PFSK-1 (cell line): ENCODE results near the gene C1QB.

ENCODE experiments used
- FOXP2 ChIP-seq: optimal IDR thresholded peaks from 2 replicates; pipeline ENCODE3; 2011; ENCODE audit warnings: borderline replicate concordance, control low read depth, inconsistent platforms; ENCODE audit not compliant: insufficient read depth; ENCODE audit errors: extremely low read length, extremely low read depth
- POLR2AphosphoS5 ChIP-seq: IDR thresholded peaks from 2 replicates; pipeline ENCODE4 v1.6.1; 2012; ENCODE audit warnings: low read depth, mild to moderate bottlenecking, control low read depth, low read length, moderate library complexity
- SIN3A ChIP-seq: IDR thresholded peaks from 2 replicates; pipeline ENCODE4 v1.6.1; 2012; ENCODE audit warnings: mild to moderate bottlenecking, low read length, moderate library complexity, borderline replicate concordance; ENCODE audit not compliant: insufficient read depth
- TAF1 ChIP-seq: IDR thresholded peaks from 2 replicates; pipeline ENCODE4 v1.6.1; 2012; ENCODE audit warnings: low read length, control low read depth, borderline replicate concordance; ENCODE audit not compliant: insufficient read depth
- TF ChIP-seq, protein P1 (sequence below), 2 experiments: IDR thresholded peaks; 2 replicates each; pipeline versions ENCODE4 v1.6.1 to v1.8.0; 2011 to 2012; ENCODE audit warnings: low read depth in 2 of 2, low read length in 2 of 2, control low read depth in 1 of 2, inconsistent platforms in 1 of 2, mild to moderate bottlenecking in 1 of 2, moderate library complexity in 1 of 2; ENCODE audit not compliant: insufficient read depth in 1 of 2

The C1QB gene

GRCh38 chr1:22665752-22666151 lies 12.7 kb downstream of the C1QB start:
- TF ChIP-seq POLR2AphosphoS5 = no peak

- TF ChIP-seq SIN3A (no peak), TAF1 (no peak), POLR2AphosphoS5 (no peak)
- TF ChIP-seq, protein P1, sequence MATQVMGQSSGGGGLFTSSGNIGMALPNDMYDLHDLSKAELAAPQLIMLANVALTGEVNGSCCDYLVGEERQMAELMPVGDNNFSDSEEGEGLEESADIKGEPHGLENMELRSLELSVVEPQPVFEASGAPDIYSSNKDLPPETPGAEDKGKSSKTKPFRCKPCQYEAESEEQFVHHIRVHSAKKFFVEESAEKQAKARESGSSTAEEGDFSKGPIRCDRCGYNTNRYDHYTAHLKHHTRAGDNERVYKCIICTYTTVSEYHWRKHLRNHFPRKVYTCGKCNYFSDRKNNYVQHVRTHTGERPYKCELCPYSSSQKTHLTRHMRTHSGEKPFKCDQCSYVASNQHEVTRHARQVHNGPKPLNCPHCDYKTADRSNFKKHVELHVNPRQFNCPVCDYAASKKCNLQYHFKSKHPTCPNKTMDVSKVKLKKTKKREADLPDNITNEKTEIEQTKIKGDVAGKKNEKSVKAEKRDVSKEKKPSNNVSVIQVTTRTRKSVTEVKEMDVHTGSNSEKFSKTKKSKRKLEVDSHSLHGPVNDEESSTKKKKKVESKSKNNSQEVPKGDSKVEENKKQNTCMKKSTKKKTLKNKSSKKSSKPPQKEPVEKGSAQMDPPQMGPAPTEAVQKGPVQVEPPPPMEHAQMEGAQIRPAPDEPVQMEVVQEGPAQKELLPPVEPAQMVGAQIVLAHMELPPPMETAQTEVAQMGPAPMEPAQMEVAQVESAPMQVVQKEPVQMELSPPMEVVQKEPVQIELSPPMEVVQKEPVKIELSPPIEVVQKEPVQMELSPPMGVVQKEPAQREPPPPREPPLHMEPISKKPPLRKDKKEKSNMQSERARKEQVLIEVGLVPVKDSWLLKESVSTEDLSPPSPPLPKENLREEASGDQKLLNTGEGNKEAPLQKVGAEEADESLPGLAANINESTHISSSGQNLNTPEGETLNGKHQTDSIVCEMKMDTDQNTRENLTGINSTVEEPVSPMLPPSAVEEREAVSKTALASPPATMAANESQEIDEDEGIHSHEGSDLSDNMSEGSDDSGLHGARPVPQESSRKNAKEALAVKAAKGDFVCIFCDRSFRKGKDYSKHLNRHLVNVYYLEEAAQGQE (IDR thresholded peaks at IDR 0.05; ENCODE audit: insufficient read depth in 1 of 2, low read depth in 2 of 2, low read length in 2 of 2) = no peak
Observed at GRCh38 chr1:22666412-22666811, 13.4 kb downstream of the C1QB start.

- TF ChIP-seq POLR2AphosphoS5 = no peak
- no peak for TF ChIP-seq SIN3A
- TF ChIP-seq TAF1 = no peak
- no peak for TF ChIP-seq FOXP2
- TF ChIP-seq, protein P1 (IDR thresholded peaks at IDR 0.05; ENCODE audit: insufficient read depth in 1 of 2, low read depth in 2 of 2, low read length in 2 of 2) = no peak
Observed at GRCh38 chr1:22670352-22670975, 17.4 kb downstream of the C1QB start.

DNA sequence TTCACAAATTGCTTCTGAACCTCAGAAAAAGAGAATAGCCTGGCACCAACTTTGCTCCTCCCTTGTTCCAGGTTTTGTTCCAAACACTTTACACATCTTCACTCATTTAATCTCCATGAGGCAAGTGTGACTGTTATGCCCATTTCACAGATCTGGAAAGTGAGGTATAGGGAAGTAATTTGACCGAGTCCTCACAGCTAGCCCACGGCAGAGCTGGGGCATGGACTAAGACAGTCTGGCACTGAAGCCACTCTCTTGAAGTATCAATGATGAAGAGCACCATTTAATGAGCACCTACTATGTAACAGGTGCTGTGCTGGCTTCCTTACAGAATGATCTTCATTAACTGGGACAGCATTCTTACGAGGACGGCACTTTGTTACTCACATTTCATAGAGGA lies 19.0 kb downstream of the C1QB start:
- TF ChIP-seq POLR2AphosphoS5 = no peak
- TF ChIP-seq, protein P1 (IDR thresholded peaks at IDR 0.05; ENCODE audit: insufficient read depth in 1 of 2, low read depth in 2 of 2, low read length in 2 of 2) = no peak
- TF ChIP-seq SIN3A = no peak
- no peak for TF ChIP-seq FOXP2
- TF ChIP-seq TAF1 = no peak

GRCh38 chr1:22673486-22674409 lies 20.7 kb downstream of the C1QB start:
- no peak for TF ChIP-seq SIN3A
- TF ChIP-seq TAF1 = no peak
- TF ChIP-seq FOXP2 = no peak
- TF ChIP-seq POLR2AphosphoS5 = no peak
- TF ChIP-seq, protein P1 (IDR thresholded peaks at IDR 0.05; ENCODE audit: insufficient read depth in 1 of 2, low read depth in 2 of 2, low read length in 2 of 2) = no peak
